CD4-positive, alpha-beta T cell treated with Interleukin-15 for 4 hours (primary cell): ENCODE measurements around the gene RTN4RL1.

Experiments used
- DNase-seq: peaks from one replicate; pipeline ENCODE4 v3.0.0-alpha.2; 2020; ENCODE audit warnings: low spot score

RTN4RL1 gene

GRCh38 chr17:2047590-2047989, 22.5 kb upstream of the RTN4RL1 start:
- DNase-seq: no peak

- no peak for DNase-seq
Measured at GRCh38 chr17:2044263-2044894, 19.2 kb upstream of the RTN4RL1 start.

GRCh38 chr17:2043785-2044184, 18.7 kb upstream of the RTN4RL1 start:
- DNase-seq: no peak

- no peak for DNase-seq
Measured at GRCh38 chr17:2042933-2043332, 17.8 kb upstream of the RTN4RL1 start.

- no peak for DNase-seq
Measured at GRCh38 chr17:2042390-2042847, 17.3 kb upstream of the RTN4RL1 start.

GRCh38 chr17:2041561-2042389, 16.6 kb upstream of the RTN4RL1 start, which contains the start of gene OVCA2:
Gene OVCA2, plus strand, starts transcription at chr17:2042022. Its CDS starts 26 bp downstream, at chr17:2042048.
- peak; percentile 97 for DNase-seq

- DNase-seq: no peak
Measured at GRCh38 chr17:2040942-2041560, 15.9 kb upstream of the RTN4RL1 start.

- DNase-seq: no peak
Measured at GRCh38 chr17:2040219-2040827, 15.2 kb upstream of the RTN4RL1 start.

GRCh38 chr17:2037155-2037554, 12.0 kb upstream of the RTN4RL1 start:
- DNase-seq: no peak

GRCh38 chr17:2035541-2036488, 10.7 kb upstream of the RTN4RL1 start:
- no peak for DNase-seq

- DNase-seq: no peak
Measured at GRCh38 chr17:2034806-2035540, 9.8 kb upstream of the RTN4RL1 start.

GRCh38 chr17:2034157-2034556, 9.0 kb upstream of the RTN4RL1 start:
- no peak for DNase-seq

- DNase-seq: no peak
Measured at GRCh38 chr17:2033153-2033552, 8.0 kb upstream of the RTN4RL1 start.

GRCh38 chr17:2030779-2031163, 5.6 kb upstream of the RTN4RL1 start:
- DNase-seq: no peak

GRCh38 chr17:2029911-2030778, 5.0 kb upstream of the RTN4RL1 start, which contains the start of gene DPH1:
Gene DPH1, plus strand, starts transcription at chr17:2030153. Its CDS starts 17 bp downstream, at chr17:2030170.
- DNase-seq: peak; percentile 85

GRCh38 chr17:2028737-2029136, 3.6 kb upstream of the RTN4RL1 start:
- no peak for DNase-seq

GRCh38 chr17:2028234-2028614, 3.1 kb upstream of the RTN4RL1 start:
- no peak for DNase-seq

GRCh38 chr17:2027528-2028233, 2.5 kb upstream of the RTN4RL1 start:
- no peak for DNase-seq
